Frontal cortex (tissue), 4 donors: ENCODE results near the gene CLCN7. TPM values are rescaled to one million over a fixed set of nuclear protein-coding genes. Genes with fewer than 3 reads are reported as not detected.

Experiments
- DNase-seq, 2 donors: peaks; one replicate each; pipeline ENCODE4 v3.0.0; 2012; ENCODE audit warnings: low spot score in 2 of 2
- FAIRE-seq: peaks from 2 replicates; lab custom pipeline; 2012; peaks lifted over from hg19 to GRCh38; lab: Jason Lieb, UNC
- total RNA-seq: library from RNA; depleted of rRNA; stranded (reverse); fragments of >200 nt; gene quantifications from one replicate; pipeline ENCODE4 v1.2.3, GENCODE V29; 2014
- donor health status: control.
- donor health status: control.
- donor health status: control.

The CLCN7 gene
- 29.3 TPM for total RNA-seq

GRCh38 chr16:1474796-1475551, at the start of gene CLCN7:
TSS of gene CLCN7 (minus strand) at chr16:1475028. CDS start at chr16:1474974, 54 bp downstream.
- no peak for FAIRE-seq
- peak; percentile 99 to 100 for DNase-seq

- DNase-seq (no peak), FAIRE-seq (no peak)
These were observed 49.5 kb upstream of the CLCN7 start for GRCh38 chr16:1524366-1524765.

GRCh38 chr16:1523581-1524245, 48.9 kb upstream of the CLCN7 start:
- FAIRE-seq: no peak

GRCh38 chr16:1520461-1520860, 45.6 kb upstream of the CLCN7 start:
- no peak for DNase-seq
- no peak for FAIRE-seq

More at GRCh38 chr16:1523581-1524245, 48.9 kb upstream of the CLCN7 start:
- no peak for DNase-seq

- no peak for DNase-seq
- FAIRE-seq: no peak
These were observed 45.0 kb upstream of the CLCN7 start for GRCh38 chr16:1519831-1520230.

- no peak for FAIRE-seq
- DNase-seq: no peak
These were observed 43.9 kb upstream of the CLCN7 start for GRCh38 chr16:1518626-1519135.

GRCh38 chr16:1514507-1514906, 39.7 kb upstream of the CLCN7 start:
- FAIRE-seq (no peak), DNase-seq (no peak)

- FAIRE-seq (no peak), DNase-seq (no peak)
These were observed 37.9 kb upstream of the CLCN7 start for GRCh38 chr16:1512774-1513173.

GRCh38 chr16:1511662-1512569, 37.1 kb upstream of the CLCN7 start:
- FAIRE-seq (no peak), DNase-seq (no peak)

- FAIRE-seq (no peak), DNase-seq (no peak)
These were observed 36.1 kb upstream of the CLCN7 start for GRCh38 chr16:1510941-1511351.

- no peak for FAIRE-seq
- DNase-seq: no peak
These were observed 35.4 kb upstream of the CLCN7 start for GRCh38 chr16:1510272-1510671.

- DNase-seq (peak in 1 of 2 donors; percentile 70), FAIRE-seq (no peak)
These were observed 34.7 kb upstream of the CLCN7 start for GRCh38 chr16:1509307-1510221.

GRCh38 chr16:1508494-1509187, 33.8 kb upstream of the CLCN7 start:
- DNase-seq (no peak), FAIRE-seq (no peak)

GRCh38 chr16:1506494-1507213, 31.8 kb upstream of the CLCN7 start:
- DNase-seq (no peak), FAIRE-seq (no peak)

- FAIRE-seq (no peak), DNase-seq (no peak)
These were observed 31.1 kb upstream of the CLCN7 start for GRCh38 chr16:1505912-1506311.

GRCh38 chr16:1505073-1505844, 30.4 kb upstream of the CLCN7 start:
- no peak for DNase-seq
- FAIRE-seq: no peak
